SK-N-DZ (cell line): Measurements from ENCODE around the gene ALOXE3.
"Not testable (repeated sequence)": the region's sequence is repeated elsewhere in the genome, so short reads cannot be mapped to it uniquely, and the experiment has no call there.

Experiments used
- DNase-seq: peaks from one replicate; pipeline ENCODE4 v3.0.0-alpha.2; 2015; ENCODE audit warnings: low spot score

The ALOXE3 gene

GRCh38 chr17:8100763-8101162 is 17.6 kb downstream of the ALOXE3 start:
- no peak for DNase-seq

GRCh38 chr17:8100111-8100510 is 18.2 kb downstream of the ALOXE3 start:
- no peak for DNase-seq

- no peak for DNase-seq
Measured at GRCh38 chr17:8096541-8096940, 21.8 kb downstream of the ALOXE3 start.

GRCh38 chr17:8095361-8095760 is 23.0 kb downstream of the ALOXE3 start:
- DNase-seq, result no peak

- DNase-seq, result no peak
Measured at GRCh38 chr17:8091033-8091687, 27.2 kb downstream of the ALOXE3 start.

- no peak for DNase-seq
Measured at GRCh38 chr17:8089728-8090127, 28.6 kb downstream of the ALOXE3 start.

GRCh38 chr17:8087952-8088230 is 30.4 kb downstream of the ALOXE3 start:
- DNase-seq, result no peak

- DNase-seq, result no peak
Measured at GRCh38 chr17:8087075-8087951, 31.0 kb downstream of the ALOXE3 start, which contains the start of gene ALOX12B. Gene ALOX12B, minus strand, starts transcription at chr17:8087716. Its CDS starts 274 bp downstream, at chr17:8087442.

GRCh38 chr17:8084250-8084649 is 34.1 kb downstream of the ALOXE3 start:
- no peak for DNase-seq

GRCh38 chr17:8082292-8082691 is 36.0 kb downstream of the ALOXE3 start:
- no peak for DNase-seq

- no peak for DNase-seq
Measured at GRCh38 chr17:8081876-8082275, 36.4 kb downstream of the ALOXE3 start.

- no peak for DNase-seq
Measured at GRCh38 chr17:8080799-8081219, 37.5 kb downstream of the ALOXE3 start.

GRCh38 chr17:8080208-8080798 is 38.0 kb downstream of the ALOXE3 start:
- no peak for DNase-seq

- DNase-seq, result peak; percentile 71
Measured at GRCh38 chr17:8079291-8080207, 38.8 kb downstream of the ALOXE3 start.

- DNase-seq, result not testable (repeated sequence)
Measured at GRCh38 chr17:8077939-8078338, 40.4 kb downstream of the ALOXE3 start.

- DNase-seq, result no peak
Measured at GRCh38 chr17:8076502-8077266, 41.6 kb downstream of the ALOXE3 start.

GRCh38 chr17:8075574-8076342 is 42.6 kb downstream of the ALOXE3 start:
- DNase-seq, result no peak

GRCh38 chr17:8075081-8075480 is 43.2 kb downstream of the ALOXE3 start:
- no peak for DNase-seq

- DNase-seq, result no peak
Measured at GRCh38 chr17:8074554-8074953, 43.8 kb downstream of the ALOXE3 start.
